ENCODE results near the gene RDH5. TPM values are rescaled to one million over a fixed set of nuclear protein-coding genes. Genes with fewer than 3 reads are reported as not detected.
A peak's percentile ranks its signal among the peaks of the same experiment; 100 is the strongest.

The RDH5 gene
- total RNA-seq, 4 donors from 2014 or later: 28.0 to 54.6 (median 38.4) TPM

DNA sequence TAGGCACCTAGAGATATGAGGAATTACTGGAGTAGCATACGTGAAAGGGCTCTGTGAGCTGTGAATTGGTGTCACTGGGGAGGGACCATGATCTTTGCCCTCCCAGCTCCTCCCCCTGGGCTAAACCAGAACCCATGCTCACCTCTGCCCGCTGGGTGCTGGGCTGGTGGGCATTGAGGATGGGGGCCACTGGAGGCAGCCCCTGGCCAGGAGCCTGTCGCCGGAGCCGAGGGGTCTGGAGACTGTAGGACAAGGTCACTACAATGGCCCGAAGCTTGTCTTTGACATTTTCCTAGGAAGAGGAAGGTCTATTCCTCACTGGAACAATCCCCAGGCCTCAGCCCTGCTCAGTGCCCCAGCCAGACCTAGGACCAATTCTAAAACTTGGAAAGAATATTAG is 24.1 kb upstream of the RDH5 start:
- 80 to 84% methylated on average over 6 of the region's 6 CpGs for WGBS, 2 donors
- peaks cover 0 to 99% (median 0%) of the 10 kb centered on the region in 3 donors for H3K36me3 ChIP-seq
- H3K4me1 ChIP-seq: peaks cover 0 to 21% (median 0%) of the 10 kb centered on the region in 4 donors
- H3K27ac ChIP-seq: no peak overlapping the region
- H3K27me3 ChIP-seq: no peaks in the 10 kb centered on the region
- no peak overlapping the region for H3K4me3 ChIP-seq
- TF ChIP-seq EP300 (IDR thresholded peaks at IDR 0.05) (no peak), POLR2A (IDR thresholded peaks at IDR 0.05) (no peak)
- TF ChIP-seq, protein P1, sequence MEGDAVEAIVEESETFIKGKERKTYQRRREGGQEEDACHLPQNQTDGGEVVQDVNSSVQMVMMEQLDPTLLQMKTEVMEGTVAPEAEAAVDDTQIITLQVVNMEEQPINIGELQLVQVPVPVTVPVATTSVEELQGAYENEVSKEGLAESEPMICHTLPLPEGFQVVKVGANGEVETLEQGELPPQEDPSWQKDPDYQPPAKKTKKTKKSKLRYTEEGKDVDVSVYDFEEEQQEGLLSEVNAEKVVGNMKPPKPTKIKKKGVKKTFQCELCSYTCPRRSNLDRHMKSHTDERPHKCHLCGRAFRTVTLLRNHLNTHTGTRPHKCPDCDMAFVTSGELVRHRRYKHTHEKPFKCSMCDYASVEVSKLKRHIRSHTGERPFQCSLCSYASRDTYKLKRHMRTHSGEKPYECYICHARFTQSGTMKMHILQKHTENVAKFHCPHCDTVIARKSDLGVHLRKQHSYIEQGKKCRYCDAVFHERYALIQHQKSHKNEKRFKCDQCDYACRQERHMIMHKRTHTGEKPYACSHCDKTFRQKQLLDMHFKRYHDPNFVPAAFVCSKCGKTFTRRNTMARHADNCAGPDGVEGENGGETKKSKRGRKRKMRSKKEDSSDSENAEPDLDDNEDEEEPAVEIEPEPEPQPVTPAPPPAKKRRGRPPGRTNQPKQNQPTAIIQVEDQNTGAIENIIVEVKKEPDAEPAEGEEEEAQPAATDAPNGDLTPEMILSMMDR (IDR thresholded peaks at IDR 0.05): no peak
- no peaks in the 10 kb centered on the region for H3K9me3 ChIP-seq
- no peak for DNase-seq (ENCODE audit: low spot score in 2 of 2)

DNA sequence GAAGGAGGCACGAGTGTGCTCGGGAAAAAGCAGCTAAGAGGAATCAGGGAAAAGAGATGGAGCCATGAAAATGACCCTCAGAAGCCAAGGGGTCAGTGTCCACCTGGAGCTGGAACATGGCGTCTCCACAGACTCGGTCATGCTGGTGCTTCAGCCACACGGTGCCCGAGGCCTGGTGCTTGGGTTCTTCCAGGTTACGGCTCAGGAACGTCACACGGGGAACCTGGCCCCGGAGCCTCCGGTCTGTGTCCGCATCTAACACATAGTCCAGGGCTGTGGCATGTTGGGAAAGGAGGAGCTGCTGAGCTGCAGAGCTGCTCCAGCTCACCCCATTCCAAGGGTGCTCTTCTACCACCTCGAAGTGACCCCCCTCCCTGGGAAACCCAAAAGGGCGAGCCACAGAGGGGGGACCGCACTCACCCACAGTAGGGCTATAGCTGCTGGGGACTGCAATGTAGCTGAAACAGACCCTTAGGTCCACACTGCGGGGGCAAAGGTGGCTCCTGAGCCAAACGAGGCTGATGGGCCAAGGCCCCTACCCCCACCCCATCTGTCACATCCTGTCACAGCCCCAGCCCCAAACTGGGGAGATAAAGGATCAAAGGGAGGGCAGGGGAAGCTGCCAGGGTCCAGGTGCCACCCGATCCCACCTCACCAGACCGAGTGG is 23.3 kb upstream of the RDH5 start:
- Histone ChIP-seq H3K9me3 (no peaks in the 10 kb centered on the region), H3K27me3 (no peaks in the 10 kb centered on the region), H3K4me1 (peaks cover 0 to 22% (median 0%) of the 10 kb centered on the region in 4 donors), H3K27ac (no peak overlapping the region), H3K36me3 (peaks cover 0 to 91% (median 0%) of the 10 kb centered on the region in 3 donors), H3K4me3 (no peak overlapping the region)
- 81 to 83% methylated on average over 19 of the region's 19 CpGs for WGBS, 2 donors
- TF ChIP-seq POLR2A (IDR thresholded peaks at IDR 0.05) (no peak), EP300 (IDR thresholded peaks at IDR 0.05) (no peak)
- TF ChIP-seq, protein P1 (IDR thresholded peaks at IDR 0.05): no peak
- DNase-seq (ENCODE audit: low spot score in 2 of 2): no peak

DNA sequence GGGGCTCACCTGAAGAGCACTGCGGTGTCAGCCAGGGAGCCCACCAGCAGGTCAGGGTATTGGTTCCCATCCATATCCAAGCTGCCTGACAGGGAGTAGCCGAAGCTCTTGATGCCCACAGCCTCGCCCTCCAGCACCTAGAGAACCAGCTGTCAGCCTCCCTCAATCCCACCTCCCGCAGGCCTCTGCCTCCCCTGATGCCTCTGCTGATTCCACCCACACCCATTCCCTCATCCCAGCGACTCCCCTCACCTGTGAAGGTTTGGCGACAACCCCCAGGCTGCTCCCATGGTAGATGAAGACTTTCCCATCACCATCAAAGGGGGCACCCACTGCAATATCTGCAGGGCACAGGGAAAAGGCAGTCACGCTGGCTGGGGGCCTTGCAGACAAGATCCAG is 22.5 kb upstream of the RDH5 start:
- TF ChIP-seq POLR2A (IDR thresholded peaks at IDR 0.05): no peak
- TF ChIP-seq EP300 (IDR thresholded peaks at IDR 0.05): no peak
- TF ChIP-seq, protein P1 (IDR thresholded peaks at IDR 0.05): no peak
- Histone ChIP-seq H3K27ac (no peak overlapping the region), H3K27me3 (no peaks in the 10 kb centered on the region), H3K9me3 (no peaks in the 10 kb centered on the region), H3K4me1 (peaks cover 0 to 26% (median 0%) of the 10 kb centered on the region in 4 donors), H3K36me3 (peaks cover 0 to 83% (median 0%) of the 10 kb centered on the region in 3 donors), H3K4me3 (no peak overlapping the region)
- WGBS, 2 donors: 86 to 94% methylated on average over 7 of the region's 7 CpGs
- DNase-seq (ENCODE audit: low spot score in 2 of 2): no peak

DNA sequence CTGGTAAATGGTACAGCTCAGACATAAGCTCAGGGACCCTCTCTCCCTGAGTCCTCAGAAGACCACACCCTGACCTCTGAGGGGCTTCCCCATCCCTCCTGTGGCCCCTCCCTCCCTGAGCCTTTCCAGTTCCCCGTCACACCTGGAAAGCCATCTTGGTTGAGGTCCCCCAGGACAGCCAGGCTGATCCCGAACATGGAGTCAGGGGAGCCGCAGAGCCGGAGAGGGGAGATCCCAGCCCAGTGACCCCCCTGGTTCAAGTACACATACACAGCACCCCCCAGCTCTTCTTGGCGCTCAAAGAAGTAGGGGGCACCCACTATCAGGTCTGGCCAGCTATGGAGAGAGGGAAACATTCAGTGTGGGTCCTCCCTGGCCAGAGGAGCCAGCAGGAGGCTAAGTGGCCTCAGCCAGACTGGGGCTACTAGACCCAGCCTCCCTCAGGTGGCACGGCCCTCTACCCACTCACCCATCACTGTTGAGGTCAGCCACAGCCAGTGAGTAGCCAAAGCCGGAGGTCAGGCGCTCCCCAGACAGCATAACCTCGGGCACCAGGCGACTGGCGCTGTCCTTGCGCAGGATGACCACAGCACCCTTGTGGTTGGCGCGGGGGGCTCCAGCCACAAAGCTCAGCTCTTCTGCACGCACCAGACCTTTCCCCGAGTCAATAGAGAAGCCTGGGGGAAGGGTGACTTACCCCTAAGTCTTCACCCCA is 21.8 kb upstream of the RDH5 start:
- Histone ChIP-seq H3K4me1 (peaks cover 0 to 33% (median 3%) of the 10 kb centered on the region in 4 donors), H3K27ac (peak overlapping the region in 2 of 4 donors; percentile 2 to 28), H3K36me3 (peaks cover 0 to 76% (median 0%) of the 10 kb centered on the region in 3 donors), H3K9me3 (no peaks in the 10 kb centered on the region), H3K27me3 (no peaks in the 10 kb centered on the region), H3K4me3 (no peak overlapping the region)
- no peak for DNase-seq (ENCODE audit: low spot score in 2 of 2)
- TF ChIP-seq, protein P1 (IDR thresholded peaks at IDR 0.05): no peak
- TF ChIP-seq POLR2A (IDR thresholded peaks at IDR 0.05) (no peak), EP300 (IDR thresholded peaks at IDR 0.05) (no peak)
- 88 to 89% methylated on average over 9 to 12 of the region's 16 CpGs for WGBS, 2 donors

DNA sequence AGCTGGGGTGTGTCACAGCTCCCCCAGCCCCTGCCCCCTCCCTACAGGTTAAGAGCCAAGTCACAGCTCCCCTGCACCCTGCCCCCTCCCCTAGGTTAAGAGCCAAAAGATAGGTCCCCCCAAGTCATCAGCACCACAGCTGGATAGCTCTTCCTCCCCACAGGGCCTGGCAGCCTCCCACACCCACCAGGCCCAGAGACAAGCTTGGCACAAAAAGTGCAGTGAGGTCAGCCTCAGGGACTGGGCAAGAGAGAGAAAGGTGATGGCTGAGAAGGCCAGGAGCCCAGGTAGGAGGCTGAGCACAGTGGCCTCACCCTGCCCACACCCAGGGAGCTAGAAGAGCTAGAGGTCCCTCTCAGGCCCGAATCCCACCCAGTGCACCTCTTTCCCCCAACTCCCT is 21.2 kb upstream of the RDH5 start:
- Histone ChIP-seq H3K4me3 (no peak overlapping the region), H3K9me3 (no peaks in the 10 kb centered on the region), H3K4me1 (peaks cover 0 to 39% (median 8%) of the 10 kb centered on the region in 4 donors), H3K36me3 (peaks cover 0 to 70% (median 0%) of the 10 kb centered on the region in 3 donors), H3K27ac (peak overlapping the region in 1 of 4 donors; percentile 20), H3K27me3 (no peaks in the 10 kb centered on the region)
- TF ChIP-seq, protein P1 (IDR thresholded peaks at IDR 0.05): no peak
- TF ChIP-seq POLR2A (IDR thresholded peaks at IDR 0.05) (no peak), EP300 (IDR thresholded peaks at IDR 0.05) (no peak)
- 60 to 91% methylated on average over 1 of the region's 1 CpG for WGBS, 2 donors
- DNase-seq (ENCODE audit: low spot score in 2 of 2): no peak
